Measurements from ENCODE around the gene PFKFB2.

Gene PFKFB2

GRCh38 chr1:207049974-207050391, 3.1 kb upstream of the PFKFB2 start:
- TF ChIP-seq CTCF (IDR thresholded peaks at IDR 0.05; ENCODE audit: poor library complexity, severe bottlenecking): peak; percentile 93
- Histone ChIP-seq H3K9me3 (ENCODE audit: severe bottlenecking) (no peaks in the 10 kb centered on the region), H3K27me3 (ENCODE audit: insufficient read depth, poor library complexity, severe bottlenecking) (no peaks in the 10 kb centered on the region), H3K27ac (ENCODE audit: poor library complexity, severe bottlenecking) (peak overlapping the region; percentile 81), H3K36me3 (ENCODE audit: low read depth) (peaks cover 45% of the 10 kb centered on the region), H3K4me3 (ENCODE audit: severe bottlenecking) (peak overlapping the region; percentile 86), H3K4me1 (ENCODE audit: insufficient read depth, poor library complexity, severe bottlenecking) (peaks cover 38% of the 10 kb centered on the region)
- ATAC-seq (ENCODE audit: low read depth) (no peak), DNase-seq (ENCODE audit: low spot score) (no peak)

GRCh38 chr1:207050480-207051190, 2.4 kb upstream of the PFKFB2 start:
- Histone ChIP-seq H3K27me3 (ENCODE audit: insufficient read depth, poor library complexity, severe bottlenecking) (no peaks in the 10 kb centered on the region), H3K27ac (ENCODE audit: poor library complexity, severe bottlenecking) (peak overlapping the region; percentile 81), H3K9me3 (ENCODE audit: severe bottlenecking) (no peaks in the 10 kb centered on the region), H3K4me1 (ENCODE audit: insufficient read depth, poor library complexity, severe bottlenecking) (peaks cover 33% of the 10 kb centered on the region), H3K36me3 (ENCODE audit: low read depth) (peaks cover 41% of the 10 kb centered on the region), H3K4me3 (ENCODE audit: severe bottlenecking) (peak overlapping the region; percentile 86)
- no peak for TF ChIP-seq CTCF (IDR thresholded peaks at IDR 0.05; ENCODE audit: poor library complexity, severe bottlenecking)
- peak; percentile 48 for ATAC-seq (ENCODE audit: low read depth)
- peak; percentile 89 for DNase-seq (ENCODE audit: low spot score)

- Histone ChIP-seq H3K27me3 (ENCODE audit: insufficient read depth, poor library complexity, severe bottlenecking) (no peaks in the 10 kb centered on the region), H3K4me1 (ENCODE audit: insufficient read depth, poor library complexity, severe bottlenecking) (peaks cover 26% of the 10 kb centered on the region), H3K4me3 (ENCODE audit: severe bottlenecking) (peak within 1 kb of the TSS; percentile 86), H3K27ac (ENCODE audit: poor library complexity, severe bottlenecking) (peak within 1 kb of the TSS; percentile 81), H3K9me3 (ENCODE audit: severe bottlenecking) (no peaks in the 10 kb centered on the region), H3K36me3 (ENCODE audit: low read depth) (peaks cover 36% of the 10 kb centered on the region)
- no peak for DNase-seq (ENCODE audit: low spot score)
- ATAC-seq (ENCODE audit: low read depth): peak; percentile 12
- TF ChIP-seq CTCF (IDR thresholded peaks at IDR 0.05; ENCODE audit: poor library complexity, severe bottlenecking): no peak
These were observed 1.7 kb upstream of the PFKFB2 start, which contains the start of gene YOD1 for GRCh38 chr1:207051191-207051943. Gene YOD1, minus strand, starts transcription at chr1:207051208. Its CDS starts 178 bp downstream, at chr1:207051030.

- no peaks in the 10 kb centered on the region for H3K9me3 ChIP-seq (ENCODE audit: severe bottlenecking)
- ATAC-seq (ENCODE audit: low read depth) (no peak), DNase-seq (ENCODE audit: low spot score) (no peak)
- no peak overlapping the region for H3K4me3 ChIP-seq (ENCODE audit: severe bottlenecking)
- TF ChIP-seq CTCF (IDR thresholded peaks at IDR 0.05; ENCODE audit: poor library complexity, severe bottlenecking): no peak
- peaks cover 11% of the 10 kb centered on the region for H3K36me3 ChIP-seq (ENCODE audit: low read depth)
- H3K4me1 ChIP-seq (ENCODE audit: insufficient read depth, poor library complexity, severe bottlenecking): peaks cover 15% of the 10 kb centered on the region
- H3K27me3 ChIP-seq (ENCODE audit: insufficient read depth, poor library complexity, severe bottlenecking): no peaks in the 10 kb centered on the region
- no peak overlapping the region for H3K27ac ChIP-seq (ENCODE audit: poor library complexity, severe bottlenecking)
These were observed 1.4 kb downstream of the PFKFB2 start for GRCh38 chr1:207054491-207054890.
